Neural cell (in vitro differentiated cells): ENCODE measurements around the gene ICE2. TPM values are rescaled to one million over a fixed set of nuclear protein-coding genes. Genes with fewer than 3 reads are reported as not detected.

Experiments
- H2AFZ ChIP-seq: fragments of 200-600, 300-800 bp; sonication (generic), shearing (Covaris generic); 2 replicates; pipeline ENCODE4 v1.6.0; 2014; ENCODE audit warnings: low read depth, mild to moderate bottlenecking, antibody characterized with exemption, low read length, moderate library complexity
- H3F3A ChIP-seq: fragments of 200-600 bp; shearing (Covaris generic); 2 replicates; pipeline ENCODE4 v1.6.1; 2016; ENCODE audit warnings: mild to moderate bottlenecking, moderate library complexity, mixed read lengths, antibody characterized with exemption, low read length; ENCODE audit not compliant: insufficient read depth, poor library complexity, severe bottlenecking
- H3K27ac ChIP-seq: fragments of 200-600, 300-800 bp; sonication (generic), shearing (Covaris generic); 2 replicates; pipeline ENCODE4 v1.5.1; 2014; ENCODE audit warnings: mild to moderate bottlenecking, low read length, moderate library complexity
- H3K27me3 ChIP-seq: fragments of 300-800, 200-600 bp; sonication (generic), shearing (Covaris generic); 2 replicates; pipeline ENCODE4 v1.6.0; 2014; ENCODE audit warnings: mild to moderate bottlenecking, low read depth, low read length, moderate library complexity; ENCODE audit not compliant: insufficient read depth
- H3K36me3 ChIP-seq: fragments of 300-800, 200-600 bp; sonication (generic), shearing (Covaris generic); 2 replicates; pipeline ENCODE4 v1.5.1; 2014; ENCODE audit warnings: mild to moderate bottlenecking, antibody characterized with exemption, low read length, moderate library complexity; ENCODE audit not compliant: insufficient read depth
- H3K4me2 ChIP-seq: fragments of 300-800, 200-600 bp; sonication (generic), shearing (Covaris generic); 2 replicates; pipeline ENCODE4 v1.6.0; 2014; ENCODE audit warnings: mild to moderate bottlenecking, low read length
- H3K4me3 ChIP-seq: fragments of 300-800, 200-600 bp; sonication (generic), shearing (Covaris generic); 2 replicates; pipeline ENCODE4 v1.5.1; 2014; ENCODE audit warnings: mild to moderate bottlenecking, low read length, moderate library complexity
- H3K79me2 ChIP-seq: fragments of 200-600 bp; shearing (Covaris generic); replicated peaks from 2 replicates; pipeline ENCODE4 v1.6.0; 2014; ENCODE audit warnings: mild to moderate bottlenecking, low read length, moderate library complexity; ENCODE audit not compliant: insufficient read depth
- H3K9ac ChIP-seq: fragments of 300-800, 200-600 bp; sonication (generic), shearing (Covaris generic); 2 replicates; pipeline ENCODE4 v1.6.1; 2016; ENCODE audit warnings: mild to moderate bottlenecking, low read length, mixed read lengths
- H3K9me2 ChIP-seq: fragments of 200-600 bp; shearing (Covaris generic); 2 replicates; pipeline ENCODE4 v1.6.1; 2016; ENCODE audit warnings: mild to moderate bottlenecking, low read length, mixed read lengths; ENCODE audit not compliant: insufficient read depth
- H3K9me3 ChIP-seq: fragments of 200-600, 300-800 bp; sonication (generic), shearing (Covaris generic); 2 replicates; pipeline ENCODE4 v1.6.1; 2016; ENCODE audit warnings: mild to moderate bottlenecking, mixed run types, low read length, moderate library complexity, mixed read lengths
- H4K20me1 ChIP-seq: fragments of 200-600 bp; shearing (Covaris generic); 2 replicates; pipeline ENCODE4 v1.6.1; 2016; ENCODE audit warnings: mild to moderate bottlenecking, mixed run types; ENCODE audit not compliant: insufficient read depth
- CTCF ChIP-seq: fragments of 450-650 bp; IDR thresholded peaks from 2 replicates; pipeline ENCODE4 v1.5.1; 2014; ENCODE audit warnings: antibody characterized with exemption, mild to moderate bottlenecking, moderate library complexity; ENCODE audit not compliant: poor library complexity, severe bottlenecking
- EP300 ChIP-seq: fragments of 450-650 bp; conservative IDR thresholded peaks from 2 replicates; pipeline ENCODE4 v1.6.1; 2014; ENCODE audit warnings: antibody characterized with exemption, mild to moderate bottlenecking, moderate library complexity; ENCODE audit not compliant: poor library complexity, severe bottlenecking
- EZH2 ChIP-seq: fragments of 200-600, 300-800 bp; shearing (Covaris generic), sonication (generic); IDR thresholded peaks from 2 replicates; pipeline ENCODE4 v1.6.1; 2014; ENCODE audit warnings: antibody characterized with exemption, low read length, borderline replicate concordance, mild to moderate bottlenecking; ENCODE audit not compliant: insufficient read depth, poor library complexity, severe bottlenecking
- MXI1 ChIP-seq: fragments of 450-650 bp; conservative IDR thresholded peaks from 2 replicates; pipeline ENCODE4 v1.6.1; 2014; ENCODE audit warnings: antibody characterized with exemption, mild to moderate bottlenecking; ENCODE audit not compliant: poor library complexity, severe bottlenecking
- POLR2AphosphoS5 ChIP-seq: IDR thresholded peaks from 2 replicates; pipeline ENCODE4 v1.6.1; 2012
- RAD21 ChIP-seq: fragments of 450-650 bp; conservative IDR thresholded peaks from 2 replicates; pipeline ENCODE4 v1.6.1; 2014; ENCODE audit warnings: antibody characterized with exemption, mild to moderate bottlenecking, moderate library complexity
- REST ChIP-seq: IDR thresholded peaks from 2 replicates; pipeline ENCODE4 v1.6.1; 2012; ENCODE audit warnings: borderline replicate concordance
- SMC3 ChIP-seq: fragments of 450-650 bp; conservative IDR thresholded peaks from 2 replicates; pipeline ENCODE4 v1.6.1; 2014; ENCODE audit warnings: antibody characterized with exemption, mild to moderate bottlenecking, moderate library complexity; ENCODE audit not compliant: poor library complexity
- TAF1 ChIP-seq: IDR thresholded peaks from 2 replicates; pipeline ENCODE4 v1.6.1; 2012; ENCODE audit warnings: low read depth
- polyA plus RNA-seq: library from polyadenylated mRNA; depleted of rRNA; stranded (reverse); fragments of >200 nt; gene quantifications from 2 replicates; pipeline ENCODE4 v1.2.3, GENCODE V29; 2014

Gene ICE2
- polyA plus RNA-seq, 1 donor from 2014 or later = 34.0 TPM

DNA sequence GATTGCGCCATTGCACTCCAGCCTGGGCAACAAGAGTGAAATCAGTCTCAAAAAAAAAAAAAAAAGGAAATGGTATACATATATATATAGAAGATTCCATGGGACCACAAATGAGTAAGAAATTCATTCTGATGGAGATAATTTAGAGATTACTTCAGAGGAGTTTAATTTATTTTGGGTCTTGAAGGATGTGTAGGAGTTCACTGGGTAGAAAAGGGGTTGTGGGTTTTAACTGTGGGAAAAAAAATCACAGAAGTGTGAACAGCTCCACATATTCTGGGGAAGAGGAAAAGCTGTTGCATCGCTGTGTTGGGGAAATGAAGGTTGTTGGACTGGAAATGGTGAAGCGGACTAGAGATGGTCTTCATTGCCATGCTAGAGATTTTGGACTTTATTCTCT, 4.1 kb upstream of the ICE2 start:
- no peak overlapping the region for H3K4me2 ChIP-seq
- TF ChIP-seq EP300 (no peak), REST (no peak)
- H3K36me3 ChIP-seq = no peaks in the 10 kb centered on the region
- no peak overlapping the region for H2AFZ ChIP-seq
- H3K27ac ChIP-seq = no peak overlapping the region
- peaks cover 3% of the 10 kb centered on the region for H3K79me2 ChIP-seq
- no peaks in the 10 kb centered on the region for H3K9me2 ChIP-seq
- H4K20me1 ChIP-seq = no peaks in the 10 kb centered on the region
- H3K27me3 ChIP-seq = no peaks in the 10 kb centered on the region
- H3K4me3 ChIP-seq = no peak overlapping the region
- no peaks in the 10 kb centered on the region for H3K9me3 ChIP-seq
- no peaks in the 10 kb centered on the region for H3F3A ChIP-seq
- H3K9ac ChIP-seq = no peak overlapping the region

DNA sequence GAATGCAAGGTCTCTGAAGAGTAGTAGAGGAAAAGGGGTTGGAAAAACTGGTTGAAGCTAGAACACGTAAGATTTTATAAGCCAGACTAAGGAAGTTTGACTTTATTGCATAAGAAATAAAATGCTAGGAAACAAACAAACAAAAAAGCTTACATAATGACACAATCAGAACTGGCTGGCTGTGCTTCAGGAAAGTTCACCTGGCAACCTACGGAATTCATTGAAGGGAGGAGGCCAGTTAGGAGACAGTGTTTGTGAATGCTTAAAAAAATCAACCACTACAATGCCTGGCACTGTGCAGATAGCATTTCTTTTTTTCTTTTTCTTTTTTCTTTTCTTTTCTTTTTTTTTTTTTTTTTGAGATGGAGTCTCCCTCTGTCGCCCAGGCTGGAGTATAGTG, 1.9 kb upstream of the ICE2 start:
- H3K9me3 ChIP-seq = no peaks in the 10 kb centered on the region
- no peaks in the 10 kb centered on the region for H3K9me2 ChIP-seq
- no peaks in the 10 kb centered on the region for H3F3A ChIP-seq
- H2AFZ ChIP-seq = no peak overlapping the region
- H3K27ac ChIP-seq = no peak overlapping the region
- no peak overlapping the region for H3K4me2 ChIP-seq
- H3K79me2 ChIP-seq = peaks cover 20% of the 10 kb centered on the region
- H3K9ac ChIP-seq = no peak overlapping the region
- H3K36me3 ChIP-seq = no peaks in the 10 kb centered on the region
- H3K4me3 ChIP-seq = no peak overlapping the region
- no peaks in the 10 kb centered on the region for H3K27me3 ChIP-seq
- TF ChIP-seq TAF1 (no peak), RAD21 (no peak), REST (no peak), MXI1 (no peak), SMC3 (no peak)
- H4K20me1 ChIP-seq = no peaks in the 10 kb centered on the region

DNA sequence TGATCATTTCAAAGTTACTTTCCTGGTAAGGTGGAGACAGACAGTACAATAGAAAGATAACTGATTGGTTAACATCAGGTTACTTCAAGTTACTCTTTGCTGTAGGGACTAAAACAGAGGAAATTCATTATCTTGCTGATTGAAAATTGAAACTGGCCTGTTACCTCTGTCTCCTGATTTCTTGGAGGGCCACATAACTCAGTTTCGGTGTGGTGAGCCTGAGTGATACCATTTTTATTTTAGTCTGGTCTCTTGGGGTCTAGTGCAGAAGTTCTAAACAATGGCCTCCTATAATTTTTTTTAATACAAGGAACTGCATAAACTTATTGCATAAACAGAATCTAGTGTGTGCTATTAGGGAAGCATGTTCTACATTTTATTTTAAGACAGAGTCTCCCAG, 1.2 kb upstream of the ICE2 start:
- Histone ChIP-seq H3K4me2 (no peak overlapping the region), H3K4me3 (no peak overlapping the region)

More for the DNA sequence above, 1.2 kb upstream of the ICE2 start:
- no peak overlapping the region for H3K9ac ChIP-seq
- no peak overlapping the region for H2AFZ ChIP-seq
- no peaks in the 10 kb centered on the region for H3K27me3 ChIP-seq
- no peaks in the 10 kb centered on the region for H3K36me3 ChIP-seq
- no peak overlapping the region for H3K27ac ChIP-seq
- no peaks in the 10 kb centered on the region for H3K9me3 ChIP-seq
- TF ChIP-seq EZH2 (no peak), EP300 (no peak), TAF1 (no peak), RAD21 (no peak), MXI1 (no peak), POLR2AphosphoS5 (no peak), CTCF (no peak), REST (no peak), SMC3 (no peak)
- H3K79me2 ChIP-seq = peaks cover 20% of the 10 kb centered on the region
- no peaks in the 10 kb centered on the region for H3K9me2 ChIP-seq
- H4K20me1 ChIP-seq = no peaks in the 10 kb centered on the region
- no peaks in the 10 kb centered on the region for H3F3A ChIP-seq
